Osteoblast (primary cell): Measurements from ENCODE around the gene H3-3A. TPM values are rescaled to one million over a fixed set of nuclear protein-coding genes. Genes with fewer than 3 reads are reported as not detected.

Experiments used
- DNase-seq: peaks from one replicate; pipeline ENCODE4 v3.0.0; 2011; ENCODE audit warnings: low spot score, mixed read lengths; ENCODE audit not compliant: insufficient read length; ENCODE audit errors: missing footprints
- H2AFZ ChIP-seq: 2 replicates; pipeline ENCODE4 v1.6.0; 2011; ENCODE audit warnings: mild to moderate bottlenecking, low read length
- H3K27ac ChIP-seq: 2 replicates; pipeline ENCODE4 v1.5.1; 2011; ENCODE audit warnings: mild to moderate bottlenecking, low read depth, low read length, moderate library complexity
- H3K27me3 ChIP-seq: 2 replicates; pipeline ENCODE4 v1.6.0; 2012; ENCODE audit warnings: mild to moderate bottlenecking, control low read depth, inconsistent platforms, low read length, moderate library complexity; ENCODE audit not compliant: insufficient read depth
- H3K36me3 ChIP-seq: 2 replicates; pipeline ENCODE4 v1.5.1; 2011; ENCODE audit warnings: mild to moderate bottlenecking, low read length, control low read depth, moderate library complexity; ENCODE audit not compliant: insufficient read depth
- H3K4me1 ChIP-seq: 2 replicates; pipeline ENCODE4 v1.5.1; 2011; ENCODE audit warnings: mild to moderate bottlenecking, low read length, control low read depth, moderate library complexity; ENCODE audit not compliant: insufficient read depth
- H3K4me2 ChIP-seq: 2 replicates; pipeline ENCODE4 v1.6.0; 2011; ENCODE audit warnings: mild to moderate bottlenecking, low read length; ENCODE audit not compliant: insufficient read depth
- H3K4me3 ChIP-seq: fragments of 200-600 bp; sonication (generic); 3 replicates; pipeline ENCODE4 v1.5.1; 2012; ENCODE audit warnings: mild to moderate bottlenecking, low read length, inconsistent platforms; ENCODE audit not compliant: insufficient read depth
- H3K79me2 ChIP-seq: 2 replicates; pipeline ENCODE4 v1.6.0; 2012; ENCODE audit warnings: mild to moderate bottlenecking, low read length, control low read depth, inconsistent platforms; ENCODE audit not compliant: insufficient read depth
- H3K9me3 ChIP-seq: 2 replicates; pipeline ENCODE4 v1.5.1; 2011; ENCODE audit warnings: low read depth, low read length, control low read depth
- H4K20me1 ChIP-seq: 2 replicates; pipeline ENCODE4 v1.6.0; 2012; ENCODE audit warnings: mild to moderate bottlenecking, low read length, control low read depth; ENCODE audit not compliant: insufficient read depth
- CTCF ChIP-seq: IDR thresholded peaks from 2 replicates; pipeline ENCODE4 v1.5.1; 2011; ENCODE audit warnings: mild to moderate bottlenecking, low read depth, low read length, moderate library complexity; ENCODE audit errors: extremely low read depth
- total RNA-seq: library from RNA; depleted of rRNA; stranded (reverse); fragments of >200 nt; gene quantifications from 2 replicates; pipeline ENCODE4 v1.2.3, GENCODE V29; 2012

Gene H3-3A
- total RNA-seq, 1 donor, result 127 TPM

GRCh38 chr1:226064816-226065248 lies 2.3 kb downstream of the H3-3A start:
- Histone ChIP-seq H3K4me1 (peaks cover 16% of the 10 kb centered on the region), H3K36me3 (peaks cover 40% of the 10 kb centered on the region), H4K20me1 (peaks cover 58% of the 10 kb centered on the region), H3K27ac (no peak overlapping the region), H3K4me3 (peak overlapping the region; percentile 93), H3K9me3 (no peaks in the 10 kb centered on the region), H2AFZ (no peak overlapping the region), H3K4me2 (peak overlapping the region; percentile 88), H3K79me2 (peaks cover 63% of the 10 kb centered on the region), H3K27me3 (no peaks in the 10 kb centered on the region)
- DNase-seq, result peak; percentile 85
- peak; percentile 68 for TF ChIP-seq CTCF

DNA sequence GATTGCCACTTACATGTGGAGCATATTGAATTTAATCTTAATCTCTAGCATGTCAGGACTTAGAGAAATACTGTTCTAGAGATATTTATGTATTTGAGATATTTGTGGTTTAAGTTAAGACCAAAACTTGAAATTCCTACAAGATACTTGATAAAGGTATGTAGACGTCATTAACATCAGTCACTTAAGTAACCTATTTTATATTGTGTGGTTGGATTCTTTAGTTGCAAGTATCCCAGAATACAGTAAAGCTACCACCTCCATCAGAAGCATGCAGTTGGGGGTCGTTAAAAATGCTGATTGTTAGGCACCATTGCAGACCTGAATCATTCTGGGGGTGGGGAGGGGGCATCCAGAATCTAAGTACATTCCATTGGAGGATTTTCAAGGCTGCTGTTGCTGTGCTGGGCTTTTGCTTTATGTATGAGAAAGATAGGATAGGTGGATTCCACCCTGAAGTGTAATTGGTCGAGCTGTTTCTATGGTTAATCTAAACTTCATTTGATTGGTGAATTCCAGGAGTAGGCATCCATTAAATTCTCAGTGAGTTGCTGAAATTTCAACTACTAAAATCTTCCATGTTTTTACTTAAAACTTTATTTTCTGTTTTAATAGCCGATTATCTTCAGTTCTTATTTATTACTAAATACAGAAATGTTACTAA lies 4.0 kb downstream of the H3-3A start:
- peaks cover 65% of the 10 kb centered on the region for H4K20me1 ChIP-seq
- H3K4me2 ChIP-seq, result no peak overlapping the region
- peaks cover 10% of the 10 kb centered on the region for H3K4me1 ChIP-seq
- H3K9me3 ChIP-seq, result no peaks in the 10 kb centered on the region
- H3K4me3 ChIP-seq, result no peak overlapping the region
- DNase-seq, result peak; percentile 29
- peaks cover 70% of the 10 kb centered on the region for H3K79me2 ChIP-seq
- H3K27ac ChIP-seq, result no peak overlapping the region
- TF ChIP-seq CTCF, result no peak
- H3K27me3 ChIP-seq, result no peaks in the 10 kb centered on the region
- H3K36me3 ChIP-seq, result peaks cover 52% of the 10 kb centered on the region
- H2AFZ ChIP-seq, result no peak overlapping the region

GRCh38 chr1:226069811-226070489 lies 7.4 kb downstream of the H3-3A start:
- Histone ChIP-seq H3K27me3 (no peaks in the 10 kb centered on the region), H4K20me1 (peaks cover 47% of the 10 kb centered on the region), H3K79me2 (peaks cover 55% of the 10 kb centered on the region), H3K9me3 (no peaks in the 10 kb centered on the region), H3K36me3 (peaks cover 74% of the 10 kb centered on the region), H3K27ac (no peak overlapping the region), H2AFZ (no peak overlapping the region), H3K4me2 (no peak overlapping the region), H3K4me3 (no peak overlapping the region), H3K4me1 (peaks cover 4% of the 10 kb centered on the region)
- TF ChIP-seq CTCF, result no peak
- no peak for DNase-seq

DNA sequence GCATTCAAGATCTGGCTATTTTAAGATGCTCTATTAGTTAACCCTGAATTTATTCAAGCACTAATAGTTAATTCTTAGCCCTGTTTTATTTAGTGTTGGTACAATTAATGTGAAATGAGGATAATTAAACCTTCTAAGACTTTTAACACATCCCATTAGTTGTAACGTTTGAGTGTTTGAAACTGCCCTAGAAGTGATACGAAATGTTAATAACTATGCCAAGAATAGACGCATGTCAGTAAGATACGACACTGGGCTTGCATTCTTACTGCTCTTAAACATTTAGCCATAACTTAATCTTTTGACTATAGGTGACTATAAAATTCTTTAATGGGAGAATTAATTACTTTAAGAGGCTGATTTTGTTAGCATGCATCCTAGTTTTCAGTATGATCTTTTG lies 9.8 kb downstream of the H3-3A start:
- H4K20me1 ChIP-seq, result peaks cover 23% of the 10 kb centered on the region
- H3K27me3 ChIP-seq, result no peaks in the 10 kb centered on the region
- H3K4me1 ChIP-seq, result no peaks in the 10 kb centered on the region
- H2AFZ ChIP-seq, result no peak overlapping the region
- no peak overlapping the region for H3K4me2 ChIP-seq
- no peak for TF ChIP-seq CTCF
- no peaks in the 10 kb centered on the region for H3K9me3 ChIP-seq
- no peak overlapping the region for H3K27ac ChIP-seq
- H3K79me2 ChIP-seq, result peaks cover 31% of the 10 kb centered on the region
- peaks cover 57% of the 10 kb centered on the region for H3K36me3 ChIP-seq
- H3K4me3 ChIP-seq, result no peak overlapping the region
- no peak for DNase-seq
